WERI-Rb-1 (cell line): ENCODE results near the gene CISD1.
A peak's percentile ranks its signal among the peaks of the same experiment; 100 is the strongest.

Experiments used
- DNase-seq: peaks from one replicate; pipeline ENCODE4 v3.0.0-alpha.2; 2020
- H3K27ac ChIP-seq: fragments of 250-450 bp; sonication (Bioruptor Pico); 2 replicates; pipeline ENCODE4 v1.5.1; 2020; ENCODE audit warnings: mild to moderate bottlenecking, moderate library complexity
- H3K27me3 ChIP-seq: fragments of 250-450 bp; sonication (Bioruptor Pico); 2 replicates; pipeline ENCODE4 v1.5.1; 2021; ENCODE audit warnings: mild to moderate bottlenecking, low read depth, moderate library complexity; ENCODE audit not compliant: insufficient read depth, severe bottlenecking
- H3K36me3 ChIP-seq: fragments of 250-450 bp; sonication (Bioruptor Pico); 2 replicates; pipeline ENCODE4 v1.5.1; 2020; ENCODE audit warnings: mild to moderate bottlenecking, moderate library complexity
- H3K4me3 ChIP-seq: 2 replicates; pipeline ENCODE4 v1.5.1; 2011; ENCODE audit warnings: low read depth, mild to moderate bottlenecking, control low read depth, low read length
- H3K9me3 ChIP-seq: fragments of 250-450 bp; sonication (Bioruptor Pico); 2 replicates; pipeline ENCODE4 v1.5.1; 2021; ENCODE audit warnings: mild to moderate bottlenecking, moderate library complexity; ENCODE audit not compliant: severe bottlenecking
- TF ChIP-seq, protein P1 (sequence below): IDR thresholded peaks from 2 replicates; pipeline ENCODE4 v1.5.1; 2011; ENCODE audit warnings: low read depth, mild to moderate bottlenecking, control low read depth, inconsistent platforms, low read length

CISD1 gene

GRCh38 chr10:58280477-58280876 lies 11.5 kb downstream of the CISD1 start:
- Histone ChIP-seq H3K27ac (no peak overlapping the region), H3K9me3 (no peaks in the 10 kb centered on the region), H3K4me3 (no peak overlapping the region), H3K27me3 (no peaks in the 10 kb centered on the region), H3K36me3 (peaks cover 13% of the 10 kb centered on the region)
- no peak for DNase-seq
- TF ChIP-seq, protein P1, sequence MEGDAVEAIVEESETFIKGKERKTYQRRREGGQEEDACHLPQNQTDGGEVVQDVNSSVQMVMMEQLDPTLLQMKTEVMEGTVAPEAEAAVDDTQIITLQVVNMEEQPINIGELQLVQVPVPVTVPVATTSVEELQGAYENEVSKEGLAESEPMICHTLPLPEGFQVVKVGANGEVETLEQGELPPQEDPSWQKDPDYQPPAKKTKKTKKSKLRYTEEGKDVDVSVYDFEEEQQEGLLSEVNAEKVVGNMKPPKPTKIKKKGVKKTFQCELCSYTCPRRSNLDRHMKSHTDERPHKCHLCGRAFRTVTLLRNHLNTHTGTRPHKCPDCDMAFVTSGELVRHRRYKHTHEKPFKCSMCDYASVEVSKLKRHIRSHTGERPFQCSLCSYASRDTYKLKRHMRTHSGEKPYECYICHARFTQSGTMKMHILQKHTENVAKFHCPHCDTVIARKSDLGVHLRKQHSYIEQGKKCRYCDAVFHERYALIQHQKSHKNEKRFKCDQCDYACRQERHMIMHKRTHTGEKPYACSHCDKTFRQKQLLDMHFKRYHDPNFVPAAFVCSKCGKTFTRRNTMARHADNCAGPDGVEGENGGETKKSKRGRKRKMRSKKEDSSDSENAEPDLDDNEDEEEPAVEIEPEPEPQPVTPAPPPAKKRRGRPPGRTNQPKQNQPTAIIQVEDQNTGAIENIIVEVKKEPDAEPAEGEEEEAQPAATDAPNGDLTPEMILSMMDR = no peak

DNA sequence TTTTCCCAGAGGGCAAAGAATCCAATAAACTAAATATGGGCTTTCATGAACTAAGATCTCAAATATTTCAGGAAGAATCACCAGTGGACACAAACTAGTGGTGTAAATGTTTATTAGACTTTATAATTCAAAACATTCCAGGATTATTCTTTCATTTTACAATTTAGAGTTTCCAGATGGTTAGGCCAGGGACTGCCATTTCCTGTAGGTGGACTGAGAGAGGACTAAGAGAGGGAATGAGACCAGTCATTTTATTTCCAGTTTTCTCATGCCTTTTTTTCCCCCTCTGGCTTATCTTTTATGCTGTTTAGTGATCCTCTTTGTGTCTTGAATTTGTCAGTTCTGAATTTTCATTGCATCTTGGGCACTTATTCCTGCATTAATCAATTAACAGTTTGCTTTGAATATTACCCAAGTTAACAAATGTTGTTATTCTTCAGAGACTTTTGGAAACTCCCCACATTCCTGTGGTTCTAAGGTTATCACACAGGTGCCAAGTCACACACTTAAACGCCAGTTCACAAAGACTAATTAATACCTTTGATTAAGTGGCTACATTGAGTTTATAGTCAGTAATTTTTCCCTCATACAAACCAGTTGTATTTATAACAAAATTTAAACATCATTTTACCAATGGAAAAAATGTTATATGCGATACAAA lies 12.3 kb downstream of the CISD1 start:
- no peak for DNase-seq
- TF ChIP-seq, protein P1 = no peak
- Histone ChIP-seq H3K27me3 (no peaks in the 10 kb centered on the region), H3K4me3 (no peak overlapping the region), H3K27ac (no peak overlapping the region), H3K9me3 (no peaks in the 10 kb centered on the region), H3K36me3 (peaks cover 13% of the 10 kb centered on the region)

- Histone ChIP-seq H3K4me3 (no peak overlapping the region), H3K9me3 (no peaks in the 10 kb centered on the region), H3K27me3 (no peaks in the 10 kb centered on the region), H3K27ac (no peak overlapping the region), H3K36me3 (peaks cover 13% of the 10 kb centered on the region)
- no peak for DNase-seq
- TF ChIP-seq, protein P1 = no peak
Measured at GRCh38 chr10:58282615-58283014, 13.7 kb downstream of the CISD1 start.

DNA sequence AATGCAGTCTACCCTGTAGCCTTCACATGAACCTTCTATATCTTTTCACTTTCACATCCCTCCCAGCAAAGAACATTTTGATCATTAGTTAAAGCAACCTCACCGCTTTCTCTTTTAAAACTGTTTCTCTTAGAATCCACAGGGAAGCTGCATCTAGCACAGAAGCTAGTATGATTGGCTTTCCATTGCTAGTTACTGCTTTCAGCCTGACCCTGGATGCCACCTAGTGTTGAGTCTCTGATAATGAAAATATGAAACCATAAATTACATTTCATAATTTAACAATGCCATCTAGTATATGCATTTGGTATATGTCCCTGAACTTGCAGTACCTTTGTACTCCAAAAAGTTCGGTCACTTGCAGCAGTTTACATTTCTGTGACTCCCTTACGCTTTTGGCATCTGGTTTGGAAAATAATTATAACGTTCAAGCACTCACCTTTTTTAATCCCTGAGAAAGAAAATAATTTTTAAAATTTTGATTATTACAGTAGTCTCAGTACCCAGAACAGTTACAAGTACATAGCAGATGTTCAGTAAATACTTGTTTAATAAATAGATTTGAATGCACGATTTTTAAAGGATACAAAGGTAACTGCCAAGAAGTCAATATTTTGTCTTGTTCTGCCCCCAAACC lies 22.7 kb downstream of the CISD1 start:
- Histone ChIP-seq H3K27ac (no peak overlapping the region), H3K4me3 (no peak overlapping the region), H3K36me3 (no peaks in the 10 kb centered on the region), H3K9me3 (no peaks in the 10 kb centered on the region), H3K27me3 (no peaks in the 10 kb centered on the region)
- DNase-seq = no peak
- TF ChIP-seq, protein P1 = peak; percentile 40

GRCh38 chr10:58293989-58294388 lies 25.0 kb downstream of the CISD1 start:
- TF ChIP-seq, protein P1 = no peak
- Histone ChIP-seq H3K27ac (no peak overlapping the region), H3K27me3 (no peaks in the 10 kb centered on the region), H3K36me3 (no peaks in the 10 kb centered on the region), H3K4me3 (no peak overlapping the region), H3K9me3 (no peaks in the 10 kb centered on the region)
- DNase-seq = no peak
